Small intestine (tissue), 16 donors: Measurements from ENCODE around the gene ATP6V0E1. TPM values are rescaled to one million over a fixed set of nuclear protein-coding genes. Genes with fewer than 3 reads are reported as not detected.

ENCODE experiments used
- DNase-seq, 2 donors: peaks; one replicate each; pipeline versions ENCODE4 v3.0.0 to v3.0.0-alpha.2; 2013
- FAIRE-seq: peaks from 2 replicates; lab custom pipeline; 2012; peaks lifted over from hg19 to GRCh38; lab: Jason Lieb, UNC
- H3K27ac ChIP-seq, 3 donors: one replicate each; pipeline ENCODE4 v1.5.1; 2013; ENCODE audit warnings: low read length in 2 of 3, mild to moderate bottlenecking in 2 of 3, control low read depth in 1 of 3, inconsistent platforms in 1 of 3, low read depth in 1 of 3, moderate library complexity in 1 of 3
- H3K27me3 ChIP-seq, 3 donors: one replicate each; pipeline ENCODE4 v1.6.1; 2013; ENCODE audit warnings: low read length in 3 of 3, inconsistent platforms in 1 of 3; ENCODE audit not compliant: control insufficient read depth in 3 of 3, insufficient read depth in 3 of 3
- H3K36me3 ChIP-seq, 3 donors: one replicate each; pipeline ENCODE4 v1.6.1; 2013; ENCODE audit warnings: low read length in 3 of 3, inconsistent platforms in 1 of 3, low read depth in 1 of 3, mild to moderate bottlenecking in 1 of 3, moderate library complexity in 1 of 3; ENCODE audit not compliant: control insufficient read depth in 3 of 3, insufficient read depth in 2 of 3
- H3K4me1 ChIP-seq, 3 donors: one replicate each; pipeline ENCODE4 v1.6.1; 2013; ENCODE audit warnings: low read length in 2 of 3, inconsistent platforms in 1 of 3, low read depth in 1 of 3, mild to moderate bottlenecking in 1 of 3, moderate library complexity in 1 of 3; ENCODE audit not compliant: control insufficient read depth in 3 of 3, insufficient read depth in 2 of 3
- H3K4me3 ChIP-seq, 3 donors: one replicate each; pipeline ENCODE4 v1.5.1; 2013; ENCODE audit warnings: low read length in 3 of 3, control low read depth in 1 of 3, inconsistent platforms in 1 of 3, low read depth in 1 of 3, mild to moderate bottlenecking in 1 of 3, moderate library complexity in 1 of 3
- H3K9me3 ChIP-seq, 2 donors: one replicate each; pipeline ENCODE4 v1.6.1; 2013; ENCODE audit warnings: low read depth in 1 of 2, low read length in 1 of 2; ENCODE audit not compliant: control insufficient read depth in 2 of 2, insufficient read depth in 1 of 2
- WGBS, 3 donors: extraction: QIAGEN DNeasy Blood & Tissue Kit; methylation state at CpG; one replicate each; pipeline ENCODE4 v1.1.7; 2013; 5-methylcytosine and 5-hydroxymethylcytosine counted together
- long read RNA-seq, 10 donors: transcript quantifications; one replicate each; lab custom pipeline, GENCODE V29; 2026
- polyA plus RNA-seq, 4 donors: library from polyadenylated mRNA; stranded (reverse) in 3 of 4; unstranded in 1 of 4; fragments of 200-250 nt in 3 of 4; fragments of 120-200 nt in 1 of 4; gene quantifications; one replicate each; pipeline versions ENCODE4 v1.2.1 to v1.2.3, GENCODE V29; 2013
- donor health status: healthy with polysubstance abuse.
- donor health status: control.
- donor health status: control.
- donor health status: Bipolar disorder and iron deficiency.
- donor health status: healthy.

The ATP6V0E1 gene
- 100 to 1,000 TPM; 170 to 230 (median 199) TPM for polyA plus RNA-seq
- long read RNA-seq, donor 1, transcript ATP6V0E1-203 (4 exons, 1,433 nt): major isoform, 275 of 286 reads
- long read RNA-seq, donor 1, partial matches to known transcripts: 7 of 286 reads
- long read RNA-seq, donor 1, other reads (novel, unspliced or antisense): 0 of 286 reads
- long read RNA-seq, donor 2, transcript ATP6V0E1-203 (4 exons, 1,433 nt): major isoform, 82 of 90 reads
- long read RNA-seq, donor 2, partial matches to known transcripts: 7 of 90 reads
- long read RNA-seq, donor 2, other reads (novel, unspliced or antisense): 0 of 90 reads
- long read RNA-seq, donor 3, transcript ATP6V0E1-203 (4 exons, 1,433 nt): major isoform, 82 of 84 reads
- long read RNA-seq, donor 3, partial matches to known transcripts: 0 of 84 reads
- long read RNA-seq, donor 3, other reads (novel, unspliced or antisense): 0 of 84 reads
- long read RNA-seq, donor 4, partial matches to known transcripts: 0 of 1 reads
- long read RNA-seq, donor 4, other reads (novel, unspliced or antisense): 0 of 1 reads
- long read RNA-seq, donor 5, transcript ATP6V0E1-203 (4 exons, 1,433 nt): major isoform, 30 of 31 reads
- long read RNA-seq, donor 5, partial matches to known transcripts: 0 of 31 reads
- long read RNA-seq, donor 5, other reads (novel, unspliced or antisense): 0 of 31 reads
- long read RNA-seq, donor 6, transcript ATP6V0E1-203 (4 exons, 1,433 nt): major isoform, 81 of 92 reads
- long read RNA-seq, donor 6, partial matches to known transcripts: 10 of 92 reads
- long read RNA-seq, donor 6, other reads (novel, unspliced or antisense): 0 of 92 reads
- long read RNA-seq, donor 7, transcript ATP6V0E1-203 (4 exons, 1,433 nt): major isoform, 114 of 118 reads
- long read RNA-seq, donor 7, partial matches to known transcripts: 0 of 118 reads
- long read RNA-seq, donor 7, other reads (novel, unspliced or antisense): 0 of 118 reads
- long read RNA-seq, donor 8, transcript ATP6V0E1-203 (4 exons, 1,433 nt): major isoform, 14 of 14 reads
- long read RNA-seq, donor 8, partial matches to known transcripts: 0 of 14 reads
- long read RNA-seq, donor 8, other reads (novel, unspliced or antisense): 0 of 14 reads
- long read RNA-seq, donor 9, transcript ATP6V0E1-203 (4 exons, 1,433 nt): major isoform, 21 of 22 reads
- long read RNA-seq, donor 9, partial matches to known transcripts: 0 of 22 reads
- long read RNA-seq, donor 9, other reads (novel, unspliced or antisense): 0 of 22 reads
- long read RNA-seq, donor 10, transcript ATP6V0E1-203 (4 exons, 1,433 nt): major isoform, 130 of 138 reads
- long read RNA-seq, donor 10, partial matches to known transcripts: 6 of 138 reads
- long read RNA-seq, donor 10, other reads (novel, unspliced or antisense): 0 of 138 reads

DNA sequence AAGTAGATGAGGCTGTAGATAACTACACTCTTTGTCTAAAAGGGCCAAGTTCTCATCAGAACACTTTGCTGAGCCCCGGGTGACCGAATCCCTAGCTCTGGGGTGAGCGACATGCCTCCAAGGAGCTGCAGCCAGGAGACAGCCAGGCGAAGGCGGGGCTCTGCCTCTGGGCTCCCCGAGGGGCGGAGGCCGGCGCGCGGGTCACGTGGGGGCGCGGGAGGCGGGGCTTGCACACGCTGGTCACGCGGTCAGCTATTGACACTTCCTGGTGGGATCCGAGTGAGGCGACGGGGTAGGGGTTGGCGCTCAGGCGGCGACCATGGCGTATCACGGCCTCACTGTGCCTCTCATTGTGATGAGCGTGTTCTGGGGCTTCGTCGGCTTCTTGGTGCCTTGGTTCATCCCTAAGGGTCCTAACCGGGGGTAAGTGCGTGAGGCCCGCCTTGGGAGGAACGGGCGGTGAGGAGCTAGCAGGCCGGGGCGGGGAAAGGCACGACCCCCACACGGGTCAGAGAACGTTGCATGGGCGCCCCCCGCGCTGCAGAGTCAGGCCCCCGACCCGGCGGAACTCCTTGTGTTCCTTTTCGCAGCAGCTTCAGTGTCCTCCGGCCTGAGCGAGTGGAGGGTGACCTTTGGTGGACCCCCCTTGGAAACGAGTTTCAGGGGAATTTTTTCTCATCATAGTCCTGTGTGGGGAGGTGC lies at the start of gene ATP6V0E1:
Gene ATP6V0E1 (plus strand): TSS at position 230 of the 702 bp plus-strand sequence. CDS start 90 bp downstream, at position 320.
- no peaks in the 10 kb centered on the region for H3K27me3 ChIP-seq
- H3K4me1 ChIP-seq: peaks cover 0 to 7% (median 5%) of the 10 kb centered on the region in 3 donors
- peak within 1 kb of the TSS; percentile 66 to 97 (median 82) for H3K4me3 ChIP-seq
- H3K36me3 ChIP-seq: peaks cover 0 to 12% (median 2%) of the 10 kb centered on the region in 3 donors
- peak within 1 kb of the TSS; percentile 78 to 96 (median 94) for H3K27ac ChIP-seq
- peak; percentile 94 to 97 for DNase-seq
- H3K9me3 ChIP-seq: no peaks in the 10 kb centered on the region
- FAIRE-seq: no peak
- WGBS, 3 donors: 0 to 1% (median 0%) methylated on average over 40 to 49 of the region's 49 CpGs

GRCh38 chr5:172935096-172935495 lies 48.5 kb upstream of the ATP6V0E1 start:
- Histone ChIP-seq H3K4me3 (no peak overlapping the region), H3K4me1 (no peaks in the 10 kb centered on the region), H3K27me3 (no peaks in the 10 kb centered on the region), H3K36me3 (peaks cover 6 to 72% (median 7%) of the 10 kb centered on the region in 3 donors), H3K9me3 (no peaks in the 10 kb centered on the region), H3K27ac (no peak overlapping the region)
- no peak for FAIRE-seq
- DNase-seq: no peak
- 94 to 95% (median 95%) methylated on average over 14 of the region's 14 CpGs for WGBS, 3 donors

DNA sequence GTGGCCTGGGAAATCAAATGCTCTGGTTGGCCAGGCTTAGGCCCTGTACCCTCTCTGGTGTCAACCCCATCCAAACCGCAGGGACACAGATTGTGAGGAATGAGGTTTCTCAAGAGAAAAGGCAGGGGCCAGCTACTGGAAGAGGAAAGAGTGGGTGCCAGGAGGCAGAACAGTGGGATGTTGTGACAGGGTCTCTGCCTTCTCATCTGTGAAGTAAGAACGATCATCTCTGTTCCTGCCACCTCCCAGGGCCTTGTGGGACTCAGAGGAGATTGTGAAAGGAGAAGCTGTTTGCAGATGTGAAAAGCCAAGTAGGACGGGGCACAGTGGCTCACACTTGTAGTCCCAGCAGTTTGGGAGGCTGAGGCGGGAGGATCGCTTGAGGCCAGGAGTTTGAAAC lies 47.2 kb upstream of the ATP6V0E1 start:
- Histone ChIP-seq H3K9me3 (no peaks in the 10 kb centered on the region), H3K4me3 (no peak overlapping the region), H3K36me3 (peaks cover 7 to 79% (median 9%) of the 10 kb centered on the region in 3 donors), H3K27me3 (no peaks in the 10 kb centered on the region), H3K4me1 (no peaks in the 10 kb centered on the region), H3K27ac (no peak overlapping the region)
- 92 to 98% (median 93%) methylated on average over 5 of the region's 5 CpGs for WGBS, 3 donors
- FAIRE-seq: no peak
- DNase-seq: no peak

DNA sequence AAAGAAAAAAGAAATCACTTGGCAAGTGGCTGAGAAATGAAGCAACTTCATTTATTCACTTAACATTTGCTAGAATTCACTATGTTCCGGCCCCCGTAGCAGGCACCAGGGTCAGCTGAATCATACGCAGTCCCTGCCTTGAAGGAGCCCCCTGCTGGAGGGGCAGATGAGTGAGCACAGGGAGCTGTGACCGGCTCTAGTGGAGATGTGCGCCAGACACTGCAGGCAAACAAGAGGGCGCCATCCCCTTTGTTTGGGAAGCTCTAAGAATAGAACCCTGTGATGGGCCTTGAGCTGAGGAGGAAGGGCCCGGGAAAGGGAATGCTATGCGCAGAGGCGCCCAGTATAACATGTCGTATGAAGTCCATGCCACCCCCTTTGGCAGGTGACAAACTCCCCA lies 44.5 kb upstream of the ATP6V0E1 start:
- H3K9me3 ChIP-seq: no peaks in the 10 kb centered on the region
- no peak overlapping the region for H3K4me3 ChIP-seq
- no peak for DNase-seq
- H3K36me3 ChIP-seq: peaks cover 7 to 89% (median 15%) of the 10 kb centered on the region in 3 donors
- no peak overlapping the region for H3K27ac ChIP-seq
- no peak for FAIRE-seq
- no peaks in the 10 kb centered on the region for H3K27me3 ChIP-seq
- no peaks in the 10 kb centered on the region for H3K4me1 ChIP-seq
- WGBS, 3 donors: 80 to 87% (median 84%) methylated on average over 10 of the region's 10 CpGs

DNA sequence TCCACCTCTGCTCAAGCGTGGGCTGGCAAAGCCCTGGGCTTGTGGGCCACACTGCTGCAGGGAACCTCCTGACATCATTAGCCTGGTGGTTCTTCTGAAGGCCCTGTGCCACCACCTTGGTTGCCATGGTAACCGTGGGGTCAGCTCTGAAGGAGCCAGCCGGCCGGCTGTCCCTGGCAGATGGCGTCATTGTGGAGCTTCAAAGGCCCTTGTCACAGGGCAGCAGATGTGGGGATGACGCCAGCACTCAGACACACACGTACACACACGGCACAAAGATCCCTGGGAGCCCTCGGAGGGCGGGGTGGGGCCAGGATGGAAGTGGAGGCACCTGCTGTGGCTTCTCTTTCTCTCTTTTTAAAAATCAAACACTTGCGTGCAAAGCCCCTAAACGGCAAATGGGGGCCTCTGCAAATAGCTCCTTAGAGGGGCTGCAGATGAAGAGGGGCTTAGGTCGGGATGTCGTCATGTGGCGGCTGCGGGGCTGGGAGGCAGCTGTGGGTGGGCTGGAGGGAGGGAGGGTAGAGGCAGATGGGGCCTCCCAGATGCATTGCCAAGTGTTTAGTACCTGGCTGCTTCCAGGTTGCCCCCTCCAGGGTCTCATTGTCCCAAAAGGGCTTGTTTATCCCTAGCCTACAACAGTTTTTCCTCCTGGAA lies 43.8 kb upstream of the ATP6V0E1 start:
- H3K9me3 ChIP-seq: no peaks in the 10 kb centered on the region
- DNase-seq: no peak
- 79 to 85% (median 85%) methylated on average over 16 of the region's 16 CpGs for WGBS, 3 donors
- no peak overlapping the region for H3K4me3 ChIP-seq
- no peaks in the 10 kb centered on the region for H3K4me1 ChIP-seq
- no peak overlapping the region for H3K27ac ChIP-seq
- H3K36me3 ChIP-seq: peaks cover 7 to 86% (median 15%) of the 10 kb centered on the region in 3 donors
- no peaks in the 10 kb centered on the region for H3K27me3 ChIP-seq
- FAIRE-seq: no peak

DNA sequence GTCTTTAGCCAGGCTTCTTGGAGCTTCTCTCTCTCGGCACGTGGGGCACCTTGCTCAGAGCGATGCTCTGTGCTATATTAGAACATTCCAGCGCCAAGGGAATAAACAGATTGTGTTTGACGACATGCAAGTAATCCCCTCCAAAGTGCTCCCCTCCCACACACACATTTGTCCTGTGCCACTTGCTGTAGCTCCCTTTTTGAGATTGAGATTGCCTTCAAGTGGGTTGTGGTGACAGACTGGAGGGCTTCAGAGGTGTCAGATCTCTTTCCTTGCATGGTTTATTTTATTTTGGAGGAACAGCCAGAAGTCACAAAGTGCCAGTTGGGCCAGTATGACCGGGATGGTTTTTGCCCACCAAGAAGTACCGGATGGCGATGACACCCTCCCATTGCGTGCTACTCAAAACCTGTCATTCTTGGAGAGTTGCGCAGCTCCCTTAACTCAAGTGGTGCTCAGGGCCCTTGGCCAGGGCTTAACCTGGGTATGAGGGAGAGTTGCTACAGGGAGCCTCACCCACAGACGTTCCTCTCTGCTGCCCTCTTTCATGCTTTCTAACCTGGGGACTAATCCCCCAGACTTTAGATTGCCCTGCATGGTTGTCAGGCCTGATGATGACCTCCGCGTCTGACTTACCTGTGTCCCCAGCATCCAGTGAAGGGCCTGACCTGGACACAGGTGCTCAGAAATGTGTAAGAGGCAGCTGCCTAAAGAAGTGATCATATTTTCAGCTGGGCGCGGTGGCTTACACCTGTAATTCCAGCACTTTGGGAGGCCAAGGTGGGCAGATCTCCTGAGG lies 43.1 kb upstream of the ATP6V0E1 start:
- FAIRE-seq (no peak), DNase-seq (no peak)
- Histone ChIP-seq H3K4me3 (no peak overlapping the region), H3K36me3 (peaks cover 2 to 86% (median 15%) of the 10 kb centered on the region in 3 donors), H3K4me1 (no peaks in the 10 kb centered on the region), H3K27me3 (no peaks in the 10 kb centered on the region), H3K9me3 (no peaks in the 10 kb centered on the region), H3K27ac (no peak overlapping the region)
- WGBS, 3 donors: 91 to 93% (median 92%) methylated on average over 15 of the region's 15 CpGs
